H9 (cell line): ENCODE results near the gene GPX5. TPM values are rescaled to one million over a fixed set of nuclear protein-coding genes. Genes with fewer than 3 reads are reported as not detected.

Source experiments
- DNase-seq: peaks from one replicate; pipeline ENCODE4 v3.0.0-alpha.2; 2017
- H2AFZ ChIP-seq: one replicate; pipeline ENCODE4 v1.6.1; 2013; ENCODE audit warnings: mild to moderate bottlenecking, low read length, control low read depth, moderate library complexity
- H2AK5ac ChIP-seq: 2 replicates; pipeline ENCODE4 v1.6.1; 2013; ENCODE audit warnings: low read length, control low read depth, mixed read lengths; ENCODE audit not compliant: insufficient read length
- H2BK120ac ChIP-seq: one replicate; pipeline ENCODE4 v1.6.1; 2013; ENCODE audit warnings: low read depth, mild to moderate bottlenecking, low read length, control low read depth, inconsistent platforms; ENCODE audit not compliant: poor library complexity, severe bottlenecking
- H2BK12ac ChIP-seq: 2 replicates; pipeline ENCODE4 v1.6.1; 2013; ENCODE audit warnings: low read length, control low read depth, mixed read lengths, low read depth; ENCODE audit not compliant: insufficient read length
- H2BK15ac ChIP-seq: 2 replicates; pipeline ENCODE4 v1.6.1; 2013; ENCODE audit warnings: low read depth, low read length, control low read depth
- H2BK20ac ChIP-seq: one replicate; pipeline ENCODE4 v1.6.1; 2013; ENCODE audit warnings: low read depth, mild to moderate bottlenecking, low read length, control low read depth, inconsistent platforms; ENCODE audit not compliant: poor library complexity, severe bottlenecking
- H2BK5ac ChIP-seq: 2 replicates; pipeline ENCODE4 v1.6.1; 2013; ENCODE audit warnings: low read length, control low read depth, mixed read lengths; ENCODE audit not compliant: insufficient read length
- H3K14ac ChIP-seq: 2 replicates; pipeline ENCODE4 v1.6.1; 2013; ENCODE audit warnings: low read length, control low read depth; ENCODE audit not compliant: insufficient read depth
- H3K18ac ChIP-seq: 2 replicates; pipeline ENCODE4 v1.6.1; 2013; ENCODE audit warnings: low read depth, mild to moderate bottlenecking, mixed read lengths, low read length, control low read depth; ENCODE audit not compliant: insufficient read length
- H3K23ac ChIP-seq: 2 replicates; pipeline ENCODE4 v1.6.1; 2013; ENCODE audit warnings: low read length, control low read depth, mixed read lengths, low read depth; ENCODE audit not compliant: insufficient read length
- H3K23me2 ChIP-seq: 2 replicates; pipeline ENCODE4 v1.6.1; 2013; ENCODE audit warnings: low read depth, mild to moderate bottlenecking, mixed read lengths, low read length, control low read depth; ENCODE audit not compliant: insufficient read length, poor library complexity, severe bottlenecking
- H3K27ac ChIP-seq: 2 replicates; pipeline ENCODE4 v1.5.1; 2013; ENCODE audit warnings: low read length, control low read depth, mixed read lengths, low read depth; ENCODE audit not compliant: insufficient read length
- H3K27me3 ChIP-seq: 2 replicates; pipeline ENCODE4 v1.6.1; 2013; ENCODE audit warnings: low read length, control low read depth, inconsistent platforms; ENCODE audit not compliant: insufficient read depth
- H3K4ac ChIP-seq: 2 replicates; pipeline ENCODE4 v1.6.1; 2013; ENCODE audit warnings: low read depth, mild to moderate bottlenecking, control low read depth, inconsistent platforms, low read length, moderate library complexity
- H3K4me1 ChIP-seq: 2 replicates; pipeline ENCODE4 v1.6.1; 2013; ENCODE audit warnings: low read length, control low read depth, inconsistent platforms; ENCODE audit not compliant: insufficient read depth
- H3K4me2 ChIP-seq: 2 replicates; pipeline ENCODE4 v1.6.1; 2013; ENCODE audit warnings: low read length, control low read depth, mixed read lengths; ENCODE audit not compliant: insufficient read length, insufficient read depth
- H3K56ac ChIP-seq: 2 replicates; pipeline ENCODE4 v1.6.1; 2013; ENCODE audit warnings: low read depth, mild to moderate bottlenecking, mixed read lengths, low read length, control low read depth; ENCODE audit not compliant: insufficient read length
- H3K79me1 ChIP-seq: 2 replicates; pipeline ENCODE4 v1.6.1; 2013; ENCODE audit warnings: low read depth, mild to moderate bottlenecking, moderate library complexity, low read length, control low read depth, inconsistent platforms; ENCODE audit not compliant: insufficient read depth, poor library complexity, severe bottlenecking
- H3K79me2 ChIP-seq: 2 replicates; pipeline ENCODE4 v1.6.1; 2013; ENCODE audit warnings: low read length, control low read depth, inconsistent platforms; ENCODE audit not compliant: insufficient read depth
- H3K9ac ChIP-seq: 2 replicates; pipeline ENCODE4 v1.6.1; 2013; ENCODE audit warnings: low read length, control low read depth, mixed read lengths; ENCODE audit not compliant: insufficient read length; ENCODE audit errors: extremely low read depth
- H3K9me3 ChIP-seq: one replicate; pipeline ENCODE4 v1.6.1; 2013; ENCODE audit warnings: low read depth, low read length, inconsistent platforms; ENCODE audit not compliant: control insufficient read depth
- H3T11ph ChIP-seq: one replicate; pipeline ENCODE4 v1.6.1; 2013; ENCODE audit warnings: mild to moderate bottlenecking, low read length, control low read depth, inconsistent platforms
- H4K20me1 ChIP-seq: one replicate; pipeline ENCODE4 v1.6.1; 2013; ENCODE audit not compliant: control insufficient read depth, insufficient read length, insufficient read depth
- H4K5ac ChIP-seq: 2 replicates; pipeline ENCODE4 v1.6.1; 2013; ENCODE audit warnings: low read depth, mild to moderate bottlenecking, mixed read lengths, low read length, control low read depth; ENCODE audit not compliant: insufficient read length
- H4K8ac ChIP-seq: replicated peaks from 2 replicates; pipeline ENCODE4 v1.6.1; 2013; ENCODE audit warnings: low read length, control low read depth, mixed read lengths, low read depth; ENCODE audit not compliant: insufficient read length
- H4K91ac ChIP-seq: 2 replicates; pipeline ENCODE4 v1.6.1; 2013; ENCODE audit warnings: low read depth, mild to moderate bottlenecking, moderate library complexity, mixed read lengths, low read length, control low read depth; ENCODE audit not compliant: insufficient read length
- H3K27ac Mint-ChIP-seq, 3 experiments: 2 replicates in 2 of 3; 3 replicates in 1 of 3; pipeline ENCODE4 v1.8.0; 2020 to 2021; ENCODE audit warnings: mixed read lengths in 3 of 3, mild to moderate bottlenecking in 1 of 3, moderate library complexity in 1 of 3
- H3K27me3 Mint-ChIP-seq: 2 replicates; pipeline ENCODE4 v1.8.0; 2021; ENCODE audit warnings: low read depth, mild to moderate bottlenecking, moderate library complexity, mixed read lengths
- H3K36me3 Mint-ChIP-seq, 3 experiments: 2 replicates in 2 of 3; 3 replicates in 1 of 3; pipeline ENCODE4 v1.8.0; 2020 to 2021; ENCODE audit warnings: low read depth in 3 of 3, mixed read lengths in 3 of 3; ENCODE audit not compliant: insufficient read depth in 1 of 3
- H3K4me1 Mint-ChIP-seq, 2 experiments: 2 replicates each; pipeline ENCODE4 v1.8.0; 2020; ENCODE audit warnings: mixed read lengths in 2 of 2
- H3K4me3 Mint-ChIP-seq, 2 experiments: 2 replicates in 1 of 2; 3 replicates in 1 of 2; pipeline ENCODE4 v1.8.0; 2020 to 2021; ENCODE audit warnings: mild to moderate bottlenecking in 2 of 2, mixed read lengths in 2 of 2, moderate library complexity in 1 of 2
- H3K9me3 Mint-ChIP-seq, 2 experiments: 2 replicates in 1 of 2; 3 replicates in 1 of 2; pipeline ENCODE4 v1.8.0; 2020; ENCODE audit warnings: mild to moderate bottlenecking in 2 of 2, mixed read lengths in 2 of 2, moderate library complexity in 1 of 2
- WGBS: extraction: QIAGEN DNeasy Blood & Tissue Kit; methylation state at CpG from one replicate; pipeline ENCODE4 v1.1.7; 2013; ENCODE audit warnings: missing lambda C conversion rate, low lambda C conversion rate, mixed read lengths; ENCODE audit not compliant: insufficient read length; ENCODE audit errors: extremely low coverage; 5-methylcytosine and 5-hydroxymethylcytosine counted together
- total RNA-seq: library from RNA; stranded (reverse); gene quantifications from 2 replicates; pipeline ENCODE4 v1.2.1, GENCODE V29; 2021
- TF ChIP-seq, protein P1 (sequence below): fragments of 200-600 bp; sonication (generic); conservative IDR thresholded peaks from 3 replicates; pipeline ENCODE4 v1.8.0; 2021; ENCODE audit warnings: antibody characterized with exemption, mild to moderate bottlenecking

Gene GPX5
- total RNA-seq, 1 experiment from 2014 or later: not detected

DNA sequence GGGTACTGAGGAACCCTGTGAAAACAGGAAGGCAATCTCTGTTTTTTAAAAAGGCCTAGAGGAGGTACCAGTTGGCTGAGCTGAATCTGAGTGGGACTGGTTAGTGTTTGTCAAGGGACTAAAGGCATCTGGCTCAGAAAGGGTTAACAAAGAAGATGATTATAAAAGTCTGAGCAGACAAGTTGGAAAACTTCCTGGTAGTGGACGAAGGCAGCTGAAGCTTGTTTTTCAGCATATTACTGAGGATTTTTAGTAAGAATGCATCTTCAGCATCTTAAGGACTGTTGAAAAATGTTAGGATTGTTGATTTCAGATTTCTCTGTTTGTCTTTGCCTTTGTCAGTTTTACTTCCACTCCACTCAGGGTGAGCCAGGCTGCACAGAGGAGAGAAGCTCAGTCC lies 5.1 kb downstream of the GPX5 start:
- no peak for DNase-seq
- no peak overlapping the region for H2BK120ac ChIP-seq
- H3K9ac ChIP-seq: no peak overlapping the region
- H3K4me2 ChIP-seq: no peak overlapping the region
- H3K23me2 ChIP-seq: no peaks in the 10 kb centered on the region
- peak overlapping the region in 1 of 2 experiments; percentile 12; a peak in 1 of 5 replicates for H3K4me3 Mint-ChIP-seq
- TF ChIP-seq, protein P1, sequence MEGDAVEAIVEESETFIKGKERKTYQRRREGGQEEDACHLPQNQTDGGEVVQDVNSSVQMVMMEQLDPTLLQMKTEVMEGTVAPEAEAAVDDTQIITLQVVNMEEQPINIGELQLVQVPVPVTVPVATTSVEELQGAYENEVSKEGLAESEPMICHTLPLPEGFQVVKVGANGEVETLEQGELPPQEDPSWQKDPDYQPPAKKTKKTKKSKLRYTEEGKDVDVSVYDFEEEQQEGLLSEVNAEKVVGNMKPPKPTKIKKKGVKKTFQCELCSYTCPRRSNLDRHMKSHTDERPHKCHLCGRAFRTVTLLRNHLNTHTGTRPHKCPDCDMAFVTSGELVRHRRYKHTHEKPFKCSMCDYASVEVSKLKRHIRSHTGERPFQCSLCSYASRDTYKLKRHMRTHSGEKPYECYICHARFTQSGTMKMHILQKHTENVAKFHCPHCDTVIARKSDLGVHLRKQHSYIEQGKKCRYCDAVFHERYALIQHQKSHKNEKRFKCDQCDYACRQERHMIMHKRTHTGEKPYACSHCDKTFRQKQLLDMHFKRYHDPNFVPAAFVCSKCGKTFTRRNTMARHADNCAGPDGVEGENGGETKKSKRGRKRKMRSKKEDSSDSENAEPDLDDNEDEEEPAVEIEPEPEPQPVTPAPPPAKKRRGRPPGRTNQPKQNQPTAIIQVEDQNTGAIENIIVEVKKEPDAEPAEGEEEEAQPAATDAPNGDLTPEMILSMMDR: no peak
- H2BK15ac ChIP-seq: no peak overlapping the region
- no peak overlapping the region for H2BK5ac ChIP-seq
- peaks cover 16 to 17% of the 10 kb centered on the region in 2 experiments for H3K4me1 Mint-ChIP-seq
- no peaks in the 10 kb centered on the region for H3K27me3 ChIP-seq
- peaks cover 4% of the 10 kb centered on the region for H3K27me3 Mint-ChIP-seq
- H3K23ac ChIP-seq: no peak overlapping the region
- no peak overlapping the region for H3T11ph ChIP-seq
- H3K14ac ChIP-seq: no peak overlapping the region
- H2AFZ ChIP-seq: no peak overlapping the region
- no peak overlapping the region for H3K27ac ChIP-seq
- no peaks in the 10 kb centered on the region for H4K20me1 ChIP-seq
- H3K9me3 Mint-ChIP-seq: no peaks in the 10 kb centered on the region
- no peak overlapping the region for H2BK12ac ChIP-seq
- H3K9me3 ChIP-seq: no peaks in the 10 kb centered on the region
- H3K79me1 ChIP-seq: no peaks in the 10 kb centered on the region
- H3K27ac Mint-ChIP-seq: peak overlapping the region in 2 of 3 experiments; percentile 5 to 38; a peak in 1 of 7 replicates
- H3K18ac ChIP-seq: no peak overlapping the region
- no peaks in the 10 kb centered on the region for H3K36me3 Mint-ChIP-seq
- no peaks in the 10 kb centered on the region for H3K4me1 ChIP-seq
- H3K4ac ChIP-seq: no peak overlapping the region
- no peak overlapping the region for H4K5ac ChIP-seq
- no CpG with 5 or more reads among the region's 1 CpG for WGBS
- no peak overlapping the region for H4K91ac ChIP-seq
- no peak overlapping the region for H2AK5ac ChIP-seq
- no peaks in the 10 kb centered on the region for H3K79me2 ChIP-seq
- H3K56ac ChIP-seq: no peak overlapping the region
- no peak overlapping the region for H2BK20ac ChIP-seq
- no peak overlapping the region for H4K8ac ChIP-seq
